Muscle layer of duodenum (tissue), 2 donors: ENCODE results near the gene KCMF1.
"Not testable (repeated sequence)": the region's sequence is repeated elsewhere in the genome, so short reads cannot be mapped to it uniquely, and the experiment has no call there.

Experiments
- H3K27ac ChIP-seq: one replicate; pipeline ENCODE4 v1.7.0; 2013; ENCODE audit warnings: mild to moderate bottlenecking, low read length
- H3K27me3 ChIP-seq: one replicate; pipeline ENCODE4 v1.7.0; 2013; ENCODE audit warnings: low read depth, mild to moderate bottlenecking, control low read depth, low read length
- H3K36me3 ChIP-seq, 2 donors: one replicate each; pipeline ENCODE4 v1.7.0; 2013; ENCODE audit warnings: low read length in 2 of 2, control low read depth in 1 of 2, mild to moderate bottlenecking in 1 of 2; ENCODE audit not compliant: insufficient read depth in 2 of 2, control insufficient read depth in 1 of 2
- H3K4me1 ChIP-seq, 2 donors: one replicate each; pipeline ENCODE4 v1.7.0; 2013; ENCODE audit warnings: low read length in 2 of 2, mild to moderate bottlenecking in 2 of 2, control low read depth in 1 of 2, moderate library complexity in 1 of 2; ENCODE audit not compliant: insufficient read depth in 2 of 2, control insufficient read depth in 1 of 2
- H3K4me3 ChIP-seq, 2 donors: one replicate each; pipeline ENCODE4 v1.7.0; 2013; ENCODE audit warnings: low read length in 2 of 2, low read depth in 1 of 2, mild to moderate bottlenecking in 1 of 2
- H3K9me3 ChIP-seq, 2 donors: one replicate each; pipeline ENCODE4 v1.7.0; 2013; ENCODE audit warnings: low read length in 2 of 2, control low read depth in 1 of 2, mild to moderate bottlenecking in 1 of 2; ENCODE audit not compliant: control insufficient read depth in 1 of 2
- donor health status: healthy.

Gene KCMF1

GRCh38 chr2:84940831-84941412 lies 30.0 kb upstream of the KCMF1 start:
- no peaks in the 10 kb centered on the region for H3K4me1 ChIP-seq
- no peaks in the 10 kb centered on the region for H3K9me3 ChIP-seq
- H3K27me3 ChIP-seq, result no peaks in the 10 kb centered on the region
- no peak overlapping the region for H3K27ac ChIP-seq
- H3K4me3 ChIP-seq, result no peak overlapping the region
- no peaks in the 10 kb centered on the region for H3K36me3 ChIP-seq

- no peaks in the 10 kb centered on the region for H3K9me3 ChIP-seq
These were observed 28.8 kb upstream of the KCMF1 start for GRCh38 chr2:84942166-84942565.

DNA sequence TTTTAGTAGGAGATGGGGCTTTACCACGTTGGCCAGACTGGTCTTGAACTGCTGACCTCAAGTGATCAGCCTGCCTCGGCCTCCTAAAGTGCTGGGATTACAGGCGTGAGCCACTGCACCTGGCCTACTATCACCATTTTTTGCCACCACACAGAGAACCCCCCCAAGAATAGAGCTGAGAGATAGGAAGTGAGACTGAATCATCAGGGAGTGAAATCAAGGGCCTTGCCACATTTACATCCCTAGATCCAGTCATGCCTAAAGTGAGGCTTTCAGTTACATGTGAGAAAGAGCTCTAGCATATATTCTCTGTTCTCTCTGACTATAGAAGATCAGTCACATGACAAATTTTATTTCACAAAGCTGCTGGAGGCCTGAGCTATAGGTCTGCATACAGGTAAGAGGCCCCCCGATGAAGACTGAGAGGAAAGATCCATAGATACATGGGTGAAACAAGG lies 28.0 kb upstream of the KCMF1 start:
- no peaks in the 10 kb centered on the region for H3K4me1 ChIP-seq
- H3K36me3 ChIP-seq, result no peaks in the 10 kb centered on the region
- H3K27ac ChIP-seq, result no peak overlapping the region
- H3K9me3 ChIP-seq, result no peaks in the 10 kb centered on the region
- no peak overlapping the region for H3K4me3 ChIP-seq
- no peaks in the 10 kb centered on the region for H3K27me3 ChIP-seq

More at GRCh38 chr2:84942166-84942565, 28.8 kb upstream of the KCMF1 start:
- Histone ChIP-seq H3K4me3 (no peak overlapping the region), H3K27ac (no peak overlapping the region), H3K36me3 (no peaks in the 10 kb centered on the region), H3K4me1 (no peaks in the 10 kb centered on the region), H3K27me3 (no peaks in the 10 kb centered on the region)

- H3K27me3 ChIP-seq, result no peaks in the 10 kb centered on the region
- no peak overlapping the region for H3K4me3 ChIP-seq
- H3K27ac ChIP-seq, result no peak overlapping the region
- H3K36me3 ChIP-seq, result no peaks in the 10 kb centered on the region
- H3K4me1 ChIP-seq, result no peaks in the 10 kb centered on the region
- no peaks in the 10 kb centered on the region for H3K9me3 ChIP-seq
These were observed 26.6 kb upstream of the KCMF1 start for GRCh38 chr2:84944295-84944909.

DNA sequence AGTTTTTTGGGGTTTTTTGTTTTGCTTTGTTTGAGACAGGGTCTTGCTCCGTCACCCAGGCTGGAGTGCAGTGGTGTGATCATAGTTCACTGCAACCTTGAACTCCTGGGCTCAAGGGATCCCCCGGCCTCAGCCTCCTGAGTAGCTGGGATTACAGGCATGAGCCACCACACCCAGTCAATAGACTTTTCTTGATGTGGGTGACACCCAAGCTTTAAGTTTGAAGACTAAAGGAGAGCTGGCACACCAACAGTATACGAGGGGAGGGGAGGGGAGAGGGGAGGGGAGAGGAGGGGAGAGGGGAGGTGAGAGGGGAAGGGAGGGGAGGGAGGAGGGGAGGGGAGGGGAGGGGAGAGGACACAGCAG lies 25.1 kb upstream of the KCMF1 start:
- not testable (repeated sequence) for H3K9me3 ChIP-seq, H3K27ac ChIP-seq, H3K27me3 ChIP-seq, H3K4me1 ChIP-seq, H3K36me3 ChIP-seq, H3K4me3 ChIP-seq

DNA sequence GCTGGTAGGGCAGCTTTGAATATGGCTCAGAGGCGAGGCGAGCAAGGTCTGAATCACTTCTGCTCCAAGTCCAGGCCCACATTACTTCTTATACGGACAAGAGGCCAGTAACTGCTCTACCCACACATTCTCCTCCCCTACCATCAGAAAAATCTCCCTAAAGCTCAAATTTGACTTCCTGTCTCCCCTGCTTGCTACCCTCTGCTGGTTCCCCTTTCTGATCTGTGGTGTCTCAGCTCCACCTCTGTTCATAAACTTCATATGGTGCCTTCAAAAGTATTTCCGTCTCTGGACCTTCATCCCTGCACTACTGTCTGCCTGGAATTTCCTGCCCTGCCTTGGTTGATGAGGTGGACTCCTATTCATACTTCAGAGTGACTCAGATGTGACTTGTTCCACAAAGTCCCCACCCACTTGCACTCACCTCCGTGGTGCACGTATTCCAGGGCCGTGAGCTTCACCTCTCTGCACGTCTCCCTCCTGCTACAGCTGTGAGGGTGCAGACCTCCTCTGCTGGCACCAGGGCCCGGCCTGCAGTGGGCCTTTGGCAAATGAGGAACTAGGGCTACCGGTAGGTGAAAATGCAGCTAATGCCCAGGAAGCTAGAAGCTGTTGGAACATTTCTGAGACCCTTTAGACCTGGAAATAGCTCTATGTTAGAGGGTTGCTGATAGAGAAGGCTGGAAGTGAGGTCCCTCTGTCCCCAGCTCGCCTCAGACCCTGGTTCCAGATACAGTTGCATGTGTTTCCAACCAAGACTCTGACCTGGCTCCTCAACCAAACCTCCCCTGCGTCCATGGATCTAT lies 24.6 kb upstream of the KCMF1 start:
- no peaks in the 10 kb centered on the region for H3K27me3 ChIP-seq
- H3K4me1 ChIP-seq, result no peaks in the 10 kb centered on the region
- no peaks in the 10 kb centered on the region for H3K9me3 ChIP-seq
- H3K36me3 ChIP-seq, result no peaks in the 10 kb centered on the region
- H3K4me3 ChIP-seq, result no peak overlapping the region
- H3K27ac ChIP-seq, result no peak overlapping the region

GRCh38 chr2:84947010-84947593 lies 23.9 kb upstream of the KCMF1 start:
- Histone ChIP-seq H3K4me3 (no peak overlapping the region), H3K27me3 (no peaks in the 10 kb centered on the region), H3K4me1 (no peaks in the 10 kb centered on the region), H3K27ac (no peak overlapping the region), H3K9me3 (no peaks in the 10 kb centered on the region), H3K36me3 (no peaks in the 10 kb centered on the region)

- no peaks in the 10 kb centered on the region for H3K9me3 ChIP-seq
- H3K27me3 ChIP-seq, result no peaks in the 10 kb centered on the region
- H3K36me3 ChIP-seq, result no peaks in the 10 kb centered on the region
- peaks cover 0 to 7% of the 10 kb centered on the region in 2 donors for H3K4me1 ChIP-seq
- H3K4me3 ChIP-seq, result no peak overlapping the region
- no peak overlapping the region for H3K27ac ChIP-seq
These were observed 17.4 kb upstream of the KCMF1 start for GRCh38 chr2:84953535-84953934.

GRCh38 chr2:84954329-84954728 lies 16.6 kb upstream of the KCMF1 start:
- H3K9me3 ChIP-seq, result no peaks in the 10 kb centered on the region
- H3K36me3 ChIP-seq, result no peaks in the 10 kb centered on the region
- H3K4me3 ChIP-seq, result no peak overlapping the region
- H3K27ac ChIP-seq, result no peak overlapping the region
- no peaks in the 10 kb centered on the region for H3K27me3 ChIP-seq
- H3K4me1 ChIP-seq, result peaks cover 4 to 8% of the 10 kb centered on the region in 2 donors

DNA sequence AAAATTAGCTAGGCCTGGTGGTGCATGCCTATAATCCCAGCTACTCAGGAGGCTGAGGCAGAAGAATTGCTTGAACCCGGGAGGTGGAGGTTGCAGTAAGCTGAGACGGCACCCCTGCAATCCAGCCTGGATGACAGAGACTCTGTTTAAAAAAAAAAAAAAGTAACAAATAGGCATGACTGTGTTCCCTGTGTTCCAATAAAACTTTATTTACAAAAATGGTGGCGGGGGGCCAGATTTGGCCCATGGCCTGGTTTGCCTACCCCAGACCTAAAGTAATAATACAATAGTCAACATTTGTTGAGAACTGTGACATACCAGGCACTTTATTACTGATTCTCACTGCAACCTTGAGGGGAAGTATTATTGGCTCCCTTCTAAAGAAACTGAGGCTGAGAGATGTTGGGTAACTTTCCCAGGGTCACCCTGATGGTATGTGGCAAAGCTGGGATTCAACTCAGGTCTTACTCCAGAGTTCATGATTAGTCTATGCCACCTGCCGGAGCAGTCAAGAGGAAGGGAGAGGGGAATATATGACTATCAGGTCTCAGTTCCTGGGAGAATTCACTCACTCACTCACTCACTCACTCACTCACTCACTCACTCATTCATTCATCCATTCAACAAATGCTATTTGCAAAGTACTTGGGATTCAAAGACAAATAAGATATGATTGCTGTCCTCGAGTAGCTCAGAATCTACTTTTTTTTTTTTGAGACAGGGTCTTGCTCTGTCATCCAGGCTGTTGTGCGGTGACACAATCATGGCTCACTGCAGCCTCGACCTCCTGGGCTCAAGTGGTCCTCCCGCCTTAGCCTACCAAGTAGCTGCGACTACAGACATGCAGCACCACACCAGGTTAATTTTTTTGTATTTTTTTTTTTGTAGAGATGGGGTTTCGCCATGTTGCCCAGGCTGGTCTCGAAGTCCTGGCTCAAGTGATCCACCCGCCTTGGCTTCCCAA lies 14.3 kb upstream of the KCMF1 start:
- Histone ChIP-seq H3K4me3 (no peak overlapping the region), H3K9me3 (no peaks in the 10 kb centered on the region), H3K36me3 (no peaks in the 10 kb centered on the region), H3K27ac (no peak overlapping the region), H3K4me1 (peaks cover 5 to 12% of the 10 kb centered on the region in 2 donors), H3K27me3 (no peaks in the 10 kb centered on the region)
